Astrocyte of the cerebellum (primary cell): ENCODE results near the gene CYP26B1.

ENCODE experiments used
- DNase-seq: peaks from one replicate; pipeline ENCODE4 v3.0.0-alpha.2; 2011; ENCODE audit warnings: low read depth
- H3K4me3 ChIP-seq: 2 replicates; pipeline ENCODE4 v1.5.1; 2011; ENCODE audit warnings: mild to moderate bottlenecking, low read depth, low read length, moderate library complexity
- in situ Hi-C: cut with HindIII; loops from 2 replicates; pipeline ENCODE4 v1.10.0; 2017; ENCODE audit warnings: low sequenced_read_pairs
- TF ChIP-seq, protein P1 (sequence below): IDR thresholded peaks from 2 replicates; pipeline ENCODE4 v1.5.1; 2012; ENCODE audit warnings: low read length, low read depth, moderate library complexity, mild to moderate bottlenecking; ENCODE audit errors: missing control alignments

The CYP26B1 gene

DNA sequence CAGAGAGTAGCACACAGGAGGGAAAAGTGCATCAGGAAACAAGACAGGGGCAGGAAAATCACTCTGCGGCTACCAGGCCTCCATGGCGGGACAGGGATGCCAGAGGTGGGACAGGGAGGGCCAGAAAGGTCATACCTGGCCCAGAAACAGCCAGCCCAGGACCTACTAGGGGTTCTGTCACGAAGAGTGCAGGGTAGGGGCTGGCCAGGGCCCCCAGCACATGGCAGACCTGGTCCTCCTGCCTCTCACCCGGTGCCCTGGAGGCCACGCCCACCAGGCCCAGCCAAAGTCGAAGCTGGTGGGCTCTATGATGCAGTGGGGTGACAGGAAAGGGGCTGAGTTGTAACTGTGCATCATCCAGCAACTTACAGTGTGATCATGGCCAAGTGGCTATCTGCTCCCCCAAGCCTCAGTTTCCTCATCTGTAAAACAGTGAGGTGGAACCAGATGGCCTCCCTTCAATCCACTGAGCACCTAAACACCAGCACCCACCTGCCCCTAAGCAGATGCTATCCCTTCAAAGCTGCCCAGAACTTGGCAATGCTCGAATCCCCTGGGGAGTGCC is 10.6 kb downstream of the CYP26B1 start:
- no peak for DNase-seq
- in situ Hi-C loops = loop anchor here (25.0 kb wide), 1 partner anchor 325 kb away; no protein-coding TSS in a partner anchor
- H3K4me3 ChIP-seq = no peak overlapping the region
- TF ChIP-seq, protein P1, sequence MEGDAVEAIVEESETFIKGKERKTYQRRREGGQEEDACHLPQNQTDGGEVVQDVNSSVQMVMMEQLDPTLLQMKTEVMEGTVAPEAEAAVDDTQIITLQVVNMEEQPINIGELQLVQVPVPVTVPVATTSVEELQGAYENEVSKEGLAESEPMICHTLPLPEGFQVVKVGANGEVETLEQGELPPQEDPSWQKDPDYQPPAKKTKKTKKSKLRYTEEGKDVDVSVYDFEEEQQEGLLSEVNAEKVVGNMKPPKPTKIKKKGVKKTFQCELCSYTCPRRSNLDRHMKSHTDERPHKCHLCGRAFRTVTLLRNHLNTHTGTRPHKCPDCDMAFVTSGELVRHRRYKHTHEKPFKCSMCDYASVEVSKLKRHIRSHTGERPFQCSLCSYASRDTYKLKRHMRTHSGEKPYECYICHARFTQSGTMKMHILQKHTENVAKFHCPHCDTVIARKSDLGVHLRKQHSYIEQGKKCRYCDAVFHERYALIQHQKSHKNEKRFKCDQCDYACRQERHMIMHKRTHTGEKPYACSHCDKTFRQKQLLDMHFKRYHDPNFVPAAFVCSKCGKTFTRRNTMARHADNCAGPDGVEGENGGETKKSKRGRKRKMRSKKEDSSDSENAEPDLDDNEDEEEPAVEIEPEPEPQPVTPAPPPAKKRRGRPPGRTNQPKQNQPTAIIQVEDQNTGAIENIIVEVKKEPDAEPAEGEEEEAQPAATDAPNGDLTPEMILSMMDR = no peak

DNA sequence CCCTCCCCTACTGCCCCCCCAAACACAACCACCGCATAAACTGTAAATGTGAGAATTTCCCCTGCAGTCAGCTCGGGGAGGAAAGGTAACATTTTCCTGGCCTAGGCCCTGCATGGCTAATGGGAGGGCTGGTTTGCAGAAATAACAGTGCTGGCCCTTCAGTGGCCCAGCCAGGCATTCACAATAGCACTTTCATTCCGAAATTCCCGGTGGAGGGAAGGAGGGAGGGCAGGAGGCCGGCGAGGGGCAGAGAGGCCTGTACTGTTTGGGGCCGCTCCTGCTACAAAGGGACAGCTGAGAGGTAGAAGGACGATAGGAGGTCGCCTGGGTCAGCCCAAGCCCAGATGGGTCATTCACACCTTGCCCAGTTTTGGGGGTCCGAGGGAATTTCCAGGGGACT is 11.3 kb downstream of the CYP26B1 start:
- no peak for DNase-seq
- TF ChIP-seq, protein P1 = no peak
- in situ Hi-C loops = loop anchor here (25.0 kb wide), 1 partner anchor 324 kb away; no protein-coding TSS in a partner anchor
- no peak overlapping the region for H3K4me3 ChIP-seq

DNA sequence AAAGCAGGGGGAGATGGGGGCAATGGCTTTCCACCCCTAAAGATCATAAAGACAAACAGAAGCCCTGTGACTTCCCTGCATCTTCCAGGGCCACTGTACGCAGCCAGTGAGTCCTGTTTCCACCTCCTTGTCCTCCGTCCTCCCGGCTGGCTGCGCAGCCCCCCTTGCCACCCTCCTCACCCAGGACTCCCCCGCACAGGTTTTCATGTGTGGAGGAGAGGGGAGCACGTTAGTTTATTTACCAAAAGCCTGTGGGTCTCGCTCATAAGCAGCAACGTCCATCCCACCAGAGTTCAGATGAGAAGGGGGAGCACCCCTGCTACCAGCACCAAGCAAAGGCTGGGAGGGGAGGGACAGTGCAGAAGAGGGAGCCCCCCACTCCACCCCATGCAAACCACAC is 11.7 kb downstream of the CYP26B1 start:
- no peak for DNase-seq
- no peak overlapping the region for H3K4me3 ChIP-seq
- TF ChIP-seq, protein P1 = no peak
- in situ Hi-C loops = loop anchor here (25.0 kb wide), 1 partner anchor 324 kb away; no protein-coding TSS in a partner anchor

DNA sequence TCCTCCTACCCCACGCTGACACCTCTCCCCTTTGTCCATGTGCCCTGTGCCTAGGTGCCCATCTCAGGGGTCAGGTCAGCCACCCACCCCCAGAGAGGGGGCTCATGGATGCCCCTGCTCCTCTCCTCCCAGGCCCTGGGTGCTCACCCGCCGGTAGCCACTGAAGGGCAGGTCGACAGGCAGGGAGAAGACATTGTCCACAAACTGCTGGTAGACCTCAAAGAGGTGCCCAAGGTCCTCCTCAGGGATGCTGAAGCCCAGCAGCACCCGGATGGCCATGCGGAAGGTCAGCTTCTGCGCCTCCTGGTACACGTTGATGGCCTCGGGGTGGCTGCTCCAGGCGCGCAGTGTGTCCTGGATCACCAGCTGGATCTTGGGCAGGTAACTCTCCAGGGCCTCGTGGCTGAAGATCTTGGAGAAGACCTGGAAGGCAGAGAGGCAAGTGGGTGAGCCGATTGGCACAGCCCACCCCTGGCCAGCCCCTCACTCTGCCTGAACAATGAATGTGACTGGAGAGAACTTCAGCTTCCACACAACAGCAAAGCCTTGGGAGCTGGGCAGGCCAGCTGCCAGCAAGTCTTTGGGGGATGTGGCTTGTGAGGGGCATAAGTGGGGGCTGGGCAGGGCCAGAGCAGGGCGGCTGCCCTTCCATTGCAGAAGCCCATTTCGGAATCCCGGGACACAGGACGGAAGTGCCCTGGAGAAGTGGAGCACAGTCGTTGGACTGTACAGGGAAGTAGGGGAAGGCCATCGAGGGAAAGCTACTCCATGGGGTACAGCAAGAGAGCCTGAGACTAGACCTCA is 12.5 kb downstream of the CYP26B1 start:
- in situ Hi-C loops = loop anchor here (25.0 kb wide), 1 partner anchor 323 kb away; no protein-coding TSS in a partner anchor
- no peak for DNase-seq
- H3K4me3 ChIP-seq = no peak overlapping the region
- TF ChIP-seq, protein P1 = no peak

DNA sequence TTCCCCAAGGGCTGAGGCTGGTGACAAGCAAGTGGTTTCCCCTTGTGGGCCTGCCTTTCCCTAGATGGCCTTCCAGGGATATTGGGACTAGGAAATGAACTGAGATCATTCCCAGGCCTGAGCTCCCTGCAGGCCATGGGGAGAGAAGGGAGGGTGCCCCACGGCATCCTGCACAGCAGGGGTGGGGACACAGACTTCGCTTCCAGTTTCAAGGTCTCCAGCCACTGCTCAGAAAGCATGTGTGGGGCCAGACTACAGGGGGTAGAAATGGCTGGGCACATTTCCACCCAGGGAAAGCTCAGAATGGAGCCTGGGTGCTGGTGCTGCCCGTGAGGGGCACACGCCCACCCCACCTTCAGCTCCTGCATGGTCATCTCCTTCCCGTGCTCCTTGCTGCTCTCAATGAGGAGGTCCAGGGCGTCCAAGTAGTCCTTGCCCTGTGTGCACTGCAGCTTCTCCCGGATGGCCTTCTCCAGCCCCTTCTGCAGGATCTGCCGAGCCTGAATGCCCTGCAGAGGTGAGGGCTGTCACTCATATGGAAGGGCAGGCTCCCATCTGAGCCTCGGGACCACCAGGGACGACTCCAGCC is 13.2 kb downstream of the CYP26B1 start:
- TF ChIP-seq, protein P1 = no peak
- in situ Hi-C loops = loop anchor here (25.0 kb wide), 1 partner anchor 322 kb away; no protein-coding TSS in a partner anchor
- H3K4me3 ChIP-seq = no peak overlapping the region
- no peak for DNase-seq

DNA sequence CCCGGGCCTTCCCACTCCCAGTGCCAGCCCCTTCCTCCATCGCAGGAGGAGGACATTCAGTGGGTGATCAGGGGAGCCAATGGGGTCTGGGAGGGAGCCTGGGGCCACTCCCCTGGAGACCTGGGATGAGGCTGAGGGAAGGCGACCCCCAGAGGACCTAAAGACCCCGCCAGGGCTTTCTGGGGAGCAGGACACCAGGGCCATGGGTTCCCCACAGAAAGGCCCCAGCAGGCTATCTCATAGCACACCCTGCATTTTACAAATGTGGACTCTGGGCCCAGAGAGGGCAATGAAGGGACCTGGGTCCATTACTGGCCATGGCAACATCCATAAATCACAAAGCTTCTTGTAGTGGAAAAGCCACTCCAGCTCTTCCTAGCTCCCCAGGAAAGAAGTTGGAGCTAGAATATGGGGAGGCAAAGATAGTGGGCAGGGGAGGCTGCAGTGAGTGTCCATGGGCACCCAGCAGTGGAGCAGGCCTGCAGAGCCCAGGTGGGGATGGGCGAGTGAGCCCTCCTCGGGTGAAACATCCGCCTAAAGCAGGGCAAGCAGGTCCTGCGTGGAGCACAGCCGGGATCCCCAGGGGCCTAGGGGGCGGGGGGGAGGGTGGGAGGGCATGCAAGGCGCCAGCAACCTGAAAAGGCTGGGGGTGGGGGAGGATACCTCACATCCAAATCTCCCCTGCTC is 13.8 kb downstream of the CYP26B1 start:
- DNase-seq = no peak
- in situ Hi-C loops = loop anchor here (25.0 kb wide), 1 partner anchor 322 kb away; no protein-coding TSS in a partner anchor

More for the DNA sequence above, 13.8 kb downstream of the CYP26B1 start:
- TF ChIP-seq, protein P1 = no peak
- no peak overlapping the region for H3K4me3 ChIP-seq
